ENCODE measurements around the gene ALOX12B. TPM values are rescaled to one million over a fixed set of nuclear protein-coding genes. Genes with fewer than 3 reads are reported as not detected.
"Not testable (repeated sequence)": the region's sequence is repeated elsewhere in the genome, so short reads cannot be mapped to it uniquely, and the experiment has no call there.

Gene ALOX12B
- polyA plus RNA-seq, 2 of the 4 experiments (the other 2 are of a cell fraction), result 0.63 to 1.0 TPM

DNA sequence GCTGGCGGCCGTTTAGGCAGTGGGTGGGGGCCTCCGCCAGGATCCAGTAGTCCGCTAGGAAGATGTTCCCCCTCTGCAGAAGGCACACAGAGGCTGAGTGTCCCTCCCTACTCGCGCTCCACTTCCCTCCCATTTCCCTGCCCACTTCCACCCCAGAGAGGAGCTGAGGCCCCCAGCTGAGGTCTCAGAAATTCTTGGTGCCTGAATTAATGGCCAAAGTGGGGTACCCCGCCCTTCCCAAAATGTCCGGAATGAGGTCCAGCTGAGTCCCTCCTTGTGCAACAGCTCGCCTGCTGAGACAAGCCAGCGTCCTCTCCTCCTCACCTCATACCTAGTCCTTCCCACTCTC, 22.9 kb upstream of the ALOX12B start:
- H3K4me1 ChIP-seq, result peaks cover 15% of the 10 kb centered on the region
- WGBS (ENCODE audit: missing lambda C conversion rate), result 46% methylated on average over 8 of the region's 10 CpGs
- CTCF ChIA-PET, result interaction anchor here (0.6 to 24.1 kb wide), 23 partner anchors 7 to 1185 kb away, joined by 3 to 1490 read pairs (median 4); partner anchors contain the start of genes ALOX12B and ALOXE3
- no peaks in the 10 kb centered on the region for H3K9me3 ChIP-seq
- H3K27ac ChIP-seq, result no peak overlapping the region
- FAIRE-seq (no peak), ATAC-seq (no peak), DNase-seq (ENCODE audit: low read depth in 1 of 2, low spot score in 1 of 2) (no peak)
- peak overlapping the region; percentile 62 for H3K4me2 ChIP-seq
- TF ChIP-seq CBX8 (IDR thresholded peaks at IDR 0.05), result no peak
- no peak for TF ChIP-seq FOSB (CRISPR knock-in tag; IDR thresholded peaks at IDR 0.05)
- no peak for TF ChIP-seq EHMT2 (IDR thresholded peaks at IDR 0.05; ENCODE audit: low read depth)
- no peak for TF ChIP-seq ZFP36 (IDR thresholded peaks at IDR 0.05; ENCODE audit: borderline replicate concordance, partially characterized antibody)
- POLR2A ChIA-PET, result no interaction called here
- H3K4me3 ChIP-seq, result no peak overlapping the region

DNA sequence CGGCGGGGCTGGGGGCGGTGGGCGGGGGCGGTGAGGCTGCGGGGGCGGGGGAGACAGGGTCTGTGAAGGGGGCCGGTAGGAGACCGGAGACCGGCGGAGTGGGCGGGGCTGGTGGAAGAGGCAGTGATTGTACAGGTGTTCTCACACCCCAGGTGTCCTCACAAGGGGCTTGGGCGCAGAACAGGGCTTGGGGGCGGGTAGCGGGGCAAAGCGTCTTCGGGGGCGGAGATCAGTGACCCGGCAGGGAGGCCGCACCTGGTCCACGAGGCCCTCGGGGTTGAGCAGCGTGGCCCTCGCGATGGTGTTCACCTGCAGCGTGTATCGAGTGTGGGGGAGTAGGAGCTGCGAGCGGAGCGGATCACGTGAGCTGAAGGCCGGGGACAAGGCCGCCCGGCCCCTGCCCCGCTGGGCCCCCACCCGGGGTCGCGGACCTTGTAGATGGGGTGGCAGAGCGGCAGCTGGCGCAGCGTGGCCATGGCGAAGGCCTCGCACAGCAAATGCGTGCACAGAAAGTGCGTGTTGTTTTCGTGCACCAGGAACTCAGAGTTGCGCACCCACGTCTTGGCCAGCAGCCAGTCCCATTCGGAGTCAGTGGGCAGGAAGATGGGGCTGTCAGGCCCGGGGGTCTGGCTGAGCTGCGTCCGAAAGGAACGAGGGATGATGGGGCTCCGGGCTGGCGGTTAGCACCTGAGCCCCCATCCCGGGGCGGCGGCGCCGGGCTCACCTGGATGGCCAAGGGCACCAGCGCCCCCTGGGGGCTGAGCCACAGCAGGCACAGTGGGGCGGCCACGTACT, 22.3 kb upstream of the ALOX12B start:
- TF ChIP-seq, protein P1, sequence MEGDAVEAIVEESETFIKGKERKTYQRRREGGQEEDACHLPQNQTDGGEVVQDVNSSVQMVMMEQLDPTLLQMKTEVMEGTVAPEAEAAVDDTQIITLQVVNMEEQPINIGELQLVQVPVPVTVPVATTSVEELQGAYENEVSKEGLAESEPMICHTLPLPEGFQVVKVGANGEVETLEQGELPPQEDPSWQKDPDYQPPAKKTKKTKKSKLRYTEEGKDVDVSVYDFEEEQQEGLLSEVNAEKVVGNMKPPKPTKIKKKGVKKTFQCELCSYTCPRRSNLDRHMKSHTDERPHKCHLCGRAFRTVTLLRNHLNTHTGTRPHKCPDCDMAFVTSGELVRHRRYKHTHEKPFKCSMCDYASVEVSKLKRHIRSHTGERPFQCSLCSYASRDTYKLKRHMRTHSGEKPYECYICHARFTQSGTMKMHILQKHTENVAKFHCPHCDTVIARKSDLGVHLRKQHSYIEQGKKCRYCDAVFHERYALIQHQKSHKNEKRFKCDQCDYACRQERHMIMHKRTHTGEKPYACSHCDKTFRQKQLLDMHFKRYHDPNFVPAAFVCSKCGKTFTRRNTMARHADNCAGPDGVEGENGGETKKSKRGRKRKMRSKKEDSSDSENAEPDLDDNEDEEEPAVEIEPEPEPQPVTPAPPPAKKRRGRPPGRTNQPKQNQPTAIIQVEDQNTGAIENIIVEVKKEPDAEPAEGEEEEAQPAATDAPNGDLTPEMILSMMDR (IDR thresholded peaks at IDR 0.05), result peak; percentile 88
- TF ChIP-seq MAFK (IDR thresholded peaks at IDR 0.05; ENCODE audit: partially characterized antibody), result no peak
- TF ChIP-seq RAD21 (conservative IDR thresholded peaks at IDR 0.05 in 1 of 2, IDR thresholded peaks at IDR 0.05 in 1 of 2), result peak; percentile 70 to 77
- peak; percentile 82 for TF ChIP-seq SMC3 (IDR thresholded peaks at IDR 0.05)
- H3K4me2 ChIP-seq, result peak overlapping the region; percentile 62
- ATAC-seq (peak; percentile 79 to 93), DNase-seq (ENCODE audit: low read depth in 1 of 2, low spot score in 1 of 2) (peak; percentile 66 to 75), FAIRE-seq (no peak)
- POLR2A ChIA-PET, result no interaction called here
- CTCF ChIA-PET, result interaction anchor here (0.6 to 24.1 kb wide), 20 partner anchors 8 to 1184 kb away, joined by 3 to 1490 read pairs (median 4); partner anchors contain the start of genes ALOX12B and ALOXE3
- H3K4me3 ChIP-seq, result no peak overlapping the region
- no peak overlapping the region for H3K27ac ChIP-seq
- no peaks in the 10 kb centered on the region for H3K9me3 ChIP-seq
- H3K4me1 ChIP-seq, result peaks cover 15% of the 10 kb centered on the region
- 65% methylated on average over 45 of the region's 63 CpGs for WGBS (ENCODE audit: missing lambda C conversion rate)

DNA sequence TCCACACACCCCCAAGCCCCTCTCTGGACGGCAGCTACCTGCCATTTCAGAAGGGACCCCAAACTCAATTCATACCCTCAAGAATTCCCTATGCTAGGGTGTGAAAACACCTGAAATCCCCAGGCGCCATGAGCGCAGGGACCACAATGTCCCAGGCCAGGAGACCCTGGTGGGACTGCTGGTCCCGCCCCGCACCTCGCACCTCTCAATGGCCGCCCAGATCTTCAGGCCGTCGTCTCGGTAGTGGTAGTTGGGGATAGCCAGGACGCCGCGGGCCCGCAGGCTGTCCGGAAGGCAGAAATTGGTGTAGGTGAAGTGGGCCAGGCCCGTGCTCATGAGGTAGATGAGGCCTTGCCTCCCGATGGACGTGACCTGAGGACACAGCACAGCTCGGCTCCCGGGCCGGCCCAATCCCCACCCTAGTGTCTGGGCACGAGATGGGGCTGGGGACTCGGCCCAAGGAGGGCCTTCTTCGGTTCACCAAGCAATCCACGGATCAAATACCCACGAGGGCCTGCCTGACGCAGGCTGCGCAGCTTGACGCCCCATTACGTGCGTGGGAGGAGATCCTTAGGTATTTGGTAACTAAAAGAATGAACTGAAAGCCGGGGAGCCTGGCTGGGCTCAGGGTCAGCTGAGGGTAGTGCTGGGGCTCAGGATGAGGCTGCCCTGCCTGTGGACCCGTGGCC, 21.6 kb upstream of the ALOX12B start:
- H3K4me3 ChIP-seq, result no peak overlapping the region
- TF ChIP-seq SMC3 (IDR thresholded peaks at IDR 0.05), result no peak
- TF ChIP-seq FOXS1 (CRISPR knock-in tag; IDR thresholded peaks at IDR 0.05), result no peak
- no peak for TF ChIP-seq CHD2 (IDR thresholded peaks at IDR 0.05; ENCODE audit: low read length, partially characterized antibody)
- TF ChIP-seq HOXA7 (CRISPR knock-in tag; IDR thresholded peaks at IDR 0.05), result no peak
- no peak for TF ChIP-seq ZC3H11A (IDR thresholded peaks at IDR 0.05)
- TF ChIP-seq RARB (CRISPR knock-in tag; IDR thresholded peaks at IDR 0.05), result no peak
- no peak for TF ChIP-seq JUN (IDR thresholded peaks at IDR 0.05)
- no peak for TF ChIP-seq KDM5A (IDR thresholded peaks at IDR 0.05)
- TF ChIP-seq CBX8 (IDR thresholded peaks at IDR 0.05), result no peak
- TF ChIP-seq ZFP36 (IDR thresholded peaks at IDR 0.05; ENCODE audit: borderline replicate concordance, partially characterized antibody), result no peak
- TF ChIP-seq FOSB (CRISPR knock-in tag; IDR thresholded peaks at IDR 0.05), result no peak
- TF ChIP-seq, protein P2, sequence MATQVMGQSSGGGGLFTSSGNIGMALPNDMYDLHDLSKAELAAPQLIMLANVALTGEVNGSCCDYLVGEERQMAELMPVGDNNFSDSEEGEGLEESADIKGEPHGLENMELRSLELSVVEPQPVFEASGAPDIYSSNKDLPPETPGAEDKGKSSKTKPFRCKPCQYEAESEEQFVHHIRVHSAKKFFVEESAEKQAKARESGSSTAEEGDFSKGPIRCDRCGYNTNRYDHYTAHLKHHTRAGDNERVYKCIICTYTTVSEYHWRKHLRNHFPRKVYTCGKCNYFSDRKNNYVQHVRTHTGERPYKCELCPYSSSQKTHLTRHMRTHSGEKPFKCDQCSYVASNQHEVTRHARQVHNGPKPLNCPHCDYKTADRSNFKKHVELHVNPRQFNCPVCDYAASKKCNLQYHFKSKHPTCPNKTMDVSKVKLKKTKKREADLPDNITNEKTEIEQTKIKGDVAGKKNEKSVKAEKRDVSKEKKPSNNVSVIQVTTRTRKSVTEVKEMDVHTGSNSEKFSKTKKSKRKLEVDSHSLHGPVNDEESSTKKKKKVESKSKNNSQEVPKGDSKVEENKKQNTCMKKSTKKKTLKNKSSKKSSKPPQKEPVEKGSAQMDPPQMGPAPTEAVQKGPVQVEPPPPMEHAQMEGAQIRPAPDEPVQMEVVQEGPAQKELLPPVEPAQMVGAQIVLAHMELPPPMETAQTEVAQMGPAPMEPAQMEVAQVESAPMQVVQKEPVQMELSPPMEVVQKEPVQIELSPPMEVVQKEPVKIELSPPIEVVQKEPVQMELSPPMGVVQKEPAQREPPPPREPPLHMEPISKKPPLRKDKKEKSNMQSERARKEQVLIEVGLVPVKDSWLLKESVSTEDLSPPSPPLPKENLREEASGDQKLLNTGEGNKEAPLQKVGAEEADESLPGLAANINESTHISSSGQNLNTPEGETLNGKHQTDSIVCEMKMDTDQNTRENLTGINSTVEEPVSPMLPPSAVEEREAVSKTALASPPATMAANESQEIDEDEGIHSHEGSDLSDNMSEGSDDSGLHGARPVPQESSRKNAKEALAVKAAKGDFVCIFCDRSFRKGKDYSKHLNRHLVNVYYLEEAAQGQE (IDR thresholded peaks at IDR 0.05), result no peak
- no peak for TF ChIP-seq FOSL2 (IDR thresholded peaks at IDR 0.05)
- TF ChIP-seq FOSL2 (CRISPR knock-in tag; IDR thresholded peaks at IDR 0.05), result no peak
- POLR2A ChIA-PET, result no interaction called here
- H3K9me3 ChIP-seq, result no peaks in the 10 kb centered on the region
- CTCF ChIA-PET, result interaction anchor here (0.7 to 24.1 kb wide), 9 partner anchors 8 to 531 kb away, joined by 3 to 1490 read pairs (median 11); partner anchors contain the start of genes ALOX12B and ALOXE3
- H3K27ac ChIP-seq, result no peak overlapping the region
- ATAC-seq (no peak), DNase-seq (ENCODE audit: low read depth in 1 of 2, low spot score in 1 of 2) (no peak), FAIRE-seq (no peak)
- no peak overlapping the region for H3K4me2 ChIP-seq
- WGBS (ENCODE audit: missing lambda C conversion rate), result 89% methylated on average over 33 of the region's 33 CpGs
- H3K4me1 ChIP-seq, result peaks cover 15% of the 10 kb centered on the region

DNA sequence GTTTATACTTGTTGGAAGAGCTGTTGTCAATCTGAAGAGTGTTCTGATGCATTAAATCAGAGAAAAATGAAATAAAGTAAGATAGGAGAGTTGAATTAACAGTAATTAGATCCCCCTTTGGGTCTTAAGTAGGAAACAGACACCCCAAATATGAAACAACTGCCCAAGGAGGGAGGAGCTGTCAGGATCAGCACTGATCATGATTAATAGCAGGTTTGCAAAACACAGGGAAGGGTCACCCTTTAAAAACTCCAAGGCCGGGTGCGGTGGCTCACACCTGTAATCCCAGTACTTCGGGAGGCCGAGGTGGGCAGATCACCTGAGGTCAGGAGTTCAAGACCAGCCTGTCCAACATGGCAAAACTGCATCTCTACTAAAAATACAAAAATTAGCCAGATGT, 19.5 kb upstream of the ALOX12B start:
- H3K4me2 ChIP-seq; H3K9me3 ChIP-seq; DNase-seq (ENCODE audit: low read depth in 1 of 2, low spot score in 1 of 2); POLR2A ChIA-PET; FAIRE-seq; H3K27ac ChIP-seq; H3K4me3 ChIP-seq; ATAC-seq: not testable (repeated sequence)
- WGBS (ENCODE audit: missing lambda C conversion rate), result 82% methylated on average over 4 of the region's 4 CpGs
- peaks cover 21% of the 10 kb centered on the region for H3K4me1 ChIP-seq
- CTCF ChIA-PET, result interaction anchor here (1.1 to 24.1 kb wide), 4 partner anchors 10 to 194 kb away, joined by 4 to 1490 read pairs (median 229); partner anchors contain the start of genes ALOX12B and ALOXE3
